Measurements from ENCODE around the gene CUX1. TPM values are rescaled to one million over a fixed set of nuclear protein-coding genes. Genes with fewer than 3 reads are reported as not detected.
"Not testable (repeated sequence)": the region's sequence is repeated elsewhere in the genome, so short reads cannot be mapped to it uniquely, and the experiment has no call there.

The CUX1 gene
- polyA plus RNA-seq, 10 donors, result 32.2 to 51.8 (median 40.3) TPM

- not testable (repeated sequence) for DNase-seq
Observed at GRCh38 chr7:102327183-102327582, 509.8 kb downstream of the CUX1 start.

- not testable (repeated sequence) for DNase-seq
Observed at GRCh38 chr7:102328863-102329262, 511.4 kb downstream of the CUX1 start.

- not testable (repeated sequence) for DNase-seq
Observed at GRCh38 chr7:102329366-102329765, 511.9 kb downstream of the CUX1 start.

GRCh38 chr7:102330666-102331460 lies 513.4 kb downstream of the CUX1 start:
- not testable (repeated sequence) for DNase-seq

Other genes starting within 250 kb of the CUX1 start
- gene MYL10, start 188.3 kb upstream of the CUX1 start, polyA plus RNA-seq (ENCODE audit: insufficient read length in 10 of 10), result 10 to 100 TPM in 8 of 10 donors, 1 to 10 TPM in 2; 5.7 to 40.9 (median 21.1) TPM

Data from muscle of back (tissue), 11 donors.